ENCODE measurements around the gene FNIP2.
A peak's percentile ranks its signal among the peaks of the same experiment; 100 is the strongest.
"Not testable (repeated sequence)": the region's sequence is repeated elsewhere in the genome, so short reads cannot be mapped to it uniquely, and the experiment has no call there.

FNIP2 gene

GRCh38 chr4:158768555-158769174 lies at the start of gene FNIP2:
Gene FNIP2, plus strand, starts transcription at chr4:158769026. Its CDS starts 187 bp downstream, at chr4:158769213.
- DNase-seq = peak; percentile 17

GRCh38 chr4:158721680-158722079 lies 47.1 kb upstream of the FNIP2 start:
- no peak for DNase-seq

- no peak for DNase-seq
Measured at GRCh38 chr4:158722291-158722916, 46.4 kb upstream of the FNIP2 start.

- DNase-seq = peak; percentile 40
Measured at GRCh38 chr4:158722917-158723793, 45.7 kb upstream of the FNIP2 start, which contains the start of gene PPID. Gene PPID, minus strand, starts transcription at chr4:158723396. Its CDS starts 108 bp downstream, at chr4:158723288.

- DNase-seq = no peak
Measured at GRCh38 chr4:158724637-158725036, 44.2 kb upstream of the FNIP2 start.

- no peak for DNase-seq
Measured at GRCh38 chr4:158726633-158727032, 42.2 kb upstream of the FNIP2 start.

- DNase-seq = no peak
Measured at GRCh38 chr4:158728236-158728635, 40.6 kb upstream of the FNIP2 start.

GRCh38 chr4:158729716-158730559 lies 38.9 kb upstream of the FNIP2 start:
- no peak for DNase-seq

GRCh38 chr4:158738866-158739265 lies 30.0 kb upstream of the FNIP2 start:
- DNase-seq = no peak

- no peak for DNase-seq
Measured at GRCh38 chr4:158739600-158739999, 29.2 kb upstream of the FNIP2 start.

GRCh38 chr4:158741326-158742021 lies 27.4 kb upstream of the FNIP2 start:
- no peak for DNase-seq

GRCh38 chr4:158746537-158746936 lies 22.3 kb upstream of the FNIP2 start:
- not testable (repeated sequence) for DNase-seq

- no peak for DNase-seq
Measured at GRCh38 chr4:158750379-158750778, 18.4 kb upstream of the FNIP2 start.

- no peak for DNase-seq
Measured at GRCh38 chr4:158754385-158755180, 14.2 kb upstream of the FNIP2 start.

- not testable (repeated sequence) for DNase-seq
Measured at GRCh38 chr4:158755819-158756218, 13.0 kb upstream of the FNIP2 start.

- no peak for DNase-seq
Measured at GRCh38 chr4:158756588-158756987, 12.2 kb upstream of the FNIP2 start.

GRCh38 chr4:158758142-158758541 lies 10.7 kb upstream of the FNIP2 start:
- DNase-seq = no peak

- no peak for DNase-seq
Measured at GRCh38 chr4:158758703-158759102, 10.1 kb upstream of the FNIP2 start.

- not testable (repeated sequence) for DNase-seq
Measured at GRCh38 chr4:158759539-158759938, 9.3 kb upstream of the FNIP2 start.

GRCh38 chr4:158760866-158761265 lies 8.0 kb upstream of the FNIP2 start:
- DNase-seq = no peak

- no peak for DNase-seq
Measured at GRCh38 chr4:158762553-158762952, 6.3 kb upstream of the FNIP2 start.
